WTC11 (cell line): ENCODE measurements around the gene AMBP.

Source experiments
- CTCF ChIP-seq: fragments of 200-600 bp; IDR thresholded peaks from 2 replicates; pipeline ENCODE4 v1.8.0; 2022; ENCODE audit warnings: antibody characterized with exemption
- ELF4 ChIP-seq: sonication (generic); formaldehyde crosslinking; IDR thresholded peaks from 2 replicates; pipeline ENCODE4 v1.8.1; 2022; ENCODE audit warnings: low read depth, mild to moderate bottlenecking, moderate library complexity, missing genetic modification reagents

GRCh38 chr9:114112325-114112724 lies 34.2 kb upstream of the AMBP start:
- TF ChIP-seq ELF4 (CRISPR knock-in tag) (no peak), CTCF (no peak)
